Tongue (tissue), 2 donors: ENCODE measurements around the gene SLC27A5. TPM values are rescaled to one million over a fixed set of nuclear protein-coding genes. Genes with fewer than 3 reads are reported as not detected.
A peak's percentile ranks its signal among the peaks of the same experiment; 100 is the strongest.
"Not testable (repeated sequence)": the region's sequence is repeated elsewhere in the genome, so short reads cannot be mapped to it uniquely, and the experiment has no call there.

Experiments
- DNase-seq: peaks from one replicate; pipeline ENCODE4 v3.0.0-alpha.2; 2015
- total RNA-seq: library from RNA; depleted of rRNA; stranded (reverse); fragments of >200 nt; gene quantifications from one replicate; pipeline ENCODE4 v1.2.3, GENCODE V29; 2014

The SLC27A5 gene
- total RNA-seq, 1 donor from 2014 or later = 1.3 TPM

- DNase-seq = no peak
These were observed 14.1 kb downstream of the SLC27A5 start for GRCh38 chr19:58497634-58498170.

GRCh38 chr19:58492265-58492664 is 19.5 kb downstream of the SLC27A5 start:
- DNase-seq = no peak

GRCh38 chr19:58491393-58491792 is 20.4 kb downstream of the SLC27A5 start:
- no peak for DNase-seq

GRCh38 chr19:58484349-58484748 is 27.4 kb downstream of the SLC27A5 start:
- not testable (repeated sequence) for DNase-seq

GRCh38 chr19:58483776-58484175 is 28.0 kb downstream of the SLC27A5 start:
- no peak for DNase-seq

- no peak for DNase-seq
These were observed 29.4 kb downstream of the SLC27A5 start for GRCh38 chr19:58482372-58482771.

GRCh38 chr19:58480831-58481230 is 31.0 kb downstream of the SLC27A5 start:
- DNase-seq = no peak

GRCh38 chr19:58480481-58480830 is 31.3 kb downstream of the SLC27A5 start:
- DNase-seq = no peak

- DNase-seq = no peak
These were observed 31.9 kb downstream of the SLC27A5 start for GRCh38 chr19:58479736-58480480.

GRCh38 chr19:58479303-58479702 is 32.5 kb downstream of the SLC27A5 start:
- DNase-seq = no peak

GRCh38 chr19:58477871-58478270 is 33.9 kb downstream of the SLC27A5 start:
- no peak for DNase-seq

GRCh38 chr19:58477130-58477529 is 34.7 kb downstream of the SLC27A5 start:
- no peak for DNase-seq

- no peak for DNase-seq
These were observed 35.2 kb downstream of the SLC27A5 start for GRCh38 chr19:58476498-58477015.

- peak; percentile 98 for DNase-seq
These were observed 35.9 kb downstream of the SLC27A5 start, which contains the start of gene ZNF446 for GRCh38 chr19:58475714-58476497. ZNF446 (plus strand) TSS chr19:58476352; CDS start chr19:58477219, 867 bp downstream.

- no peak for DNase-seq
These were observed 36.6 kb downstream of the SLC27A5 start for GRCh38 chr19:58474997-58475713.

GRCh38 chr19:58474291-58474996 is 37.3 kb downstream of the SLC27A5 start:
- DNase-seq = no peak

- DNase-seq = no peak
These were observed 38.0 kb downstream of the SLC27A5 start for GRCh38 chr19:58473775-58474174.

- DNase-seq = no peak
These were observed 40.1 kb downstream of the SLC27A5 start for GRCh38 chr19:58471736-58472135.

- DNase-seq = not testable (repeated sequence)
These were observed 40.8 kb downstream of the SLC27A5 start for GRCh38 chr19:58470837-58471543.

GRCh38 chr19:58469241-58470013 is 42.4 kb downstream of the SLC27A5 start:
- no peak for DNase-seq
